Measurements from ENCODE around the gene MYBBP1A. TPM values are rescaled to one million over a fixed set of nuclear protein-coding genes. Genes with fewer than 3 reads are reported as not detected.

The MYBBP1A gene
- total and polyA plus RNA-seq, 2 of the 13 experiments (the other 11 are each of a cell fraction or from before 2014, with no cell fraction given) = 18.6 to 54.8 TPM

GRCh38 chr17:4506892-4507291, 48.3 kb downstream of the MYBBP1A start (continued):
- no peak for TF ChIP-seq ELF1 (CRISPR knock-in tag; IDR thresholded peaks at IDR 0.05)

DNA sequence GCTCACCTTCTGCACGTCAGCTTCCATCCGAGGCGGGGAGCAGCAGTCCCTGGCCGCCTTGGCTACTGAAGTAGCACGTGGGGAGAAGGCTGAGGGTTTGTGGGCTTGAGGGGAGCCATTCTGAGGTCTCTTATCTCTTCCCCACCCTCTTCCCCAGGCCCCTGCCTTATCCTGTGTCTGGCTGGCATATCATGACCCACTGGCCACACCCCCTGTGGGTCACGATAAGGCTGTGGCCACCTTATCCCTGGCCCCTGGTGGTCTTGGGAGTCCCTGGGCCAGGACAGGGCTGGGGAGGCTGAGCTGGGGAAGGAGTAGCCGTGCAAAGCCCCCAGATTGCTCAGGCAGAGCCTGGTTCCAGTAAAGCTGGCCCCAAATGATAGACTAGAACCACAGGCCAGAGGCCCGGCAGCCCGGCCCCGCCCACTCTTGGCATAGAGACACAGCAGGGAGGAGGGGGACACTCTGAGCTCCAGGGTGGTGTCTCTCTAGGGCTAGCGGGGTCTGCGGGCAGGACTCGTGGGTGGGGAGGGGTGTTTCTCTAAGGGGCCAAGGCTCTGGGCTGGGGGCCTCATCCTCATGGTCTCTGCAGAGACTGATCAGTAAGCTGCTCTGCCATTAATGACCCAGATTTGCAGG, 48.9 kb downstream of the MYBBP1A start:
- POLR2A ChIA-PET = no interaction called here
- TF ChIP-seq HES4 (CRISPR knock-in tag; IDR thresholded peaks at IDR 0.05; ENCODE audit: borderline replicate concordance) = no peak
- TF ChIP-seq, protein P1, sequence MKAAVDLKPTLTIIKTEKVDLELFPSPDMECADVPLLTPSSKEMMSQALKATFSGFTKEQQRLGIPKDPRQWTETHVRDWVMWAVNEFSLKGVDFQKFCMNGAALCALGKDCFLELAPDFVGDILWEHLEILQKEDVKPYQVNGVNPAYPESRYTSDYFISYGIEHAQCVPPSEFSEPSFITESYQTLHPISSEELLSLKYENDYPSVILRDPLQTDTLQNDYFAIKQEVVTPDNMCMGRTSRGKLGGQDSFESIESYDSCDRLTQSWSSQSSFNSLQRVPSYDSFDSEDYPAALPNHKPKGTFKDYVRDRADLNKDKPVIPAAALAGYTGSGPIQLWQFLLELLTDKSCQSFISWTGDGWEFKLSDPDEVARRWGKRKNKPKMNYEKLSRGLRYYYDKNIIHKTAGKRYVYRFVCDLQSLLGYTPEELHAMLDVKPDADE (CRISPR knock-in tag; IDR thresholded peaks at IDR 0.05) = no peak
- no peak for TF ChIP-seq RNF2 (conservative IDR thresholded peaks at IDR 0.05; ENCODE audit: low read depth)
- no peak for TF ChIP-seq KAT2B (IDR thresholded peaks at IDR 0.05; ENCODE audit: borderline replicate concordance, low read depth, low read length)
- TF ChIP-seq, protein P2, sequence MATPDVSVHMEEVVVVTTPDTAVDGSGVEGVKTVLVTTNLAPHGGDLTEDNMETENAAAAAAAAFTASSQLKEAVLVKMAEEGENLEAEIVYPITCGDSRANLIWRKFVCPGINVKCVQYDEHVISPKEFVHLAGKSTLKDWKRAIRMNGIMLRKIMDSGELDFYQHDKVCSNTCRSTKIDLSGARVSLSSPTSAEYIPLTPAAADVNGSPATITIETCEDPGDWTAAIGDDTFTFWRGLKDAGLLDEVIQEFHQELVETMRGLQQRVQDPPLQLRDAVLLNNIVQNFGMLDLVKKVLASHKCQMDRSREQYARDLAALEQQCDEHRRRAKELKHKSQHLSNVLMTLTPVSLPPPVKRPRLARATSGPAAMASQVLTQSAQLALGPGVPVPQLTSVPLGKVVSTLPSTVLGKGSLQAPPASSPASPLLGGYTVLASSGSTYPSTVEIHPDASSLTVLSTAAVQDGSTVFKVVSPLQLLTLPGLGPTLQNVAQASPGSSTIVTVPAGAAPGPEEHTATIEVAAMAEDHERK (CRISPR knock-in tag; IDR thresholded peaks at IDR 0.05; ENCODE audit: low read depth) = no peak
- no peak for TF ChIP-seq ZBTB44 (CRISPR knock-in tag; IDR thresholded peaks at IDR 0.05)
- no peak for TF ChIP-seq FOXK1 (CRISPR knock-in tag; IDR thresholded peaks at IDR 0.05; ENCODE audit: borderline replicate concordance, low read depth)
- TF ChIP-seq TEF (CRISPR knock-in tag; IDR thresholded peaks at IDR 0.05) = no peak
- no peak for TF ChIP-seq SRY (CRISPR knock-in tag; IDR thresholded peaks at IDR 0.05)
- no peak for TF ChIP-seq ZNF292 (CRISPR knock-in tag; IDR thresholded peaks at IDR 0.05; ENCODE audit: borderline replicate concordance, low read depth)
- TF ChIP-seq ZNF644 (CRISPR knock-in tag; IDR thresholded peaks at IDR 0.05; ENCODE audit: low read depth) = no peak
- no peak for TF ChIP-seq KLF9 (CRISPR knock-in tag; IDR thresholded peaks at IDR 0.05; ENCODE audit: low read depth)
- no peak for TF ChIP-seq MEF2D (CRISPR knock-in tag; IDR thresholded peaks at IDR 0.05)
- no peak for TF ChIP-seq ZNF256 (CRISPR knock-in tag; conservative IDR thresholded peaks at IDR 0.05)
- TF ChIP-seq RXRA (CRISPR knock-in tag; IDR thresholded peaks at IDR 0.05) = no peak
- no peak for TF ChIP-seq ZNF546 (CRISPR knock-in tag; conservative IDR thresholded peaks at IDR 0.05)

More for the DNA sequence above, 48.9 kb downstream of the MYBBP1A start:
- H3K36me3 ChIP-seq (replicated peaks in 1 of 2; ENCODE audit: control insufficient read depth in 1 of 2, insufficient read depth in 2 of 2, low read length in 2 of 2) = no peaks in the 10 kb centered on the region
- DNase-seq (ENCODE audit: low spot score) (no peak), ATAC-seq (no peak), FAIRE-seq (no peak)
- H2AFZ ChIP-seq (ENCODE audit: low read length) = no peak overlapping the region
- no peak overlapping the region for H3K4me2 ChIP-seq (ENCODE audit: low read depth, low read length)
- no peak overlapping the region for H3K9ac ChIP-seq (ENCODE audit: insufficient read depth, low read depth, low read length)
- CTCF ChIA-PET (ENCODE audit: low intra/inter-chr PET ratio, low total read pairs) = no interaction called here
- H4K20me1 ChIP-seq (ENCODE audit: insufficient read depth, low read length) = 0 out of 2 replicates have a peak, but pooled peaks cover 6% of the 10 kb centered on the region
- 0 out of 2 replicates have a peak, but pooled peaks cover under 1% of the 10 kb centered on the region for H3K4me1 ChIP-seq (ENCODE audit: insufficient read depth, low read length)
- peaks cover 7 to 67% of the 10 kb centered on the region in 2 experiments for H3K27me3 ChIP-seq (ENCODE audit: control insufficient read depth in 1 of 2, insufficient read depth in 2 of 2, low read length in 2 of 2)
- H3K27ac ChIP-seq (ENCODE audit: extremely low read length, insufficient read depth, low read length) = no peak overlapping the region
- no peak overlapping the region for H3K4me3 ChIP-seq (replicated peaks in 1 of 3; ENCODE audit: insufficient read depth in 1 of 3, low read depth in 2 of 3, low read length in 3 of 3)
- BruUV-seq (replicated peaks) = no TSS peak
- in situ Hi-C loops (cut with HindIII; ENCODE audit: extremely low pct_ligation_motif_present, low pct_unique_long_range_greater_than_20kb) = no loop called here
- no peaks in the 10 kb centered on the region for H3K79me2 ChIP-seq (ENCODE audit: insufficient read depth, low read length)
- 17% methylated on average over 3 of the region's 13 CpGs for WGBS (ENCODE audit: low lambda C conversion rate)
- H3K9me3 ChIP-seq (ENCODE audit: low read length) = no peaks in the 10 kb centered on the region
- intact Hi-C loops (cut with micrococcal nuclease; ENCODE audit: unreplicated experiment) = no loop called here
